H9 (cell line): ENCODE results near the gene CAMK2B. TPM values are rescaled to one million over a fixed set of nuclear protein-coding genes. Genes with fewer than 3 reads are reported as not detected.

ENCODE experiments used
- DNase-seq: peaks from one replicate; pipeline ENCODE4 v3.0.0-alpha.2; 2017
- H2AFZ ChIP-seq: one replicate; pipeline ENCODE4 v1.6.1; 2013; ENCODE audit warnings: mild to moderate bottlenecking, low read length, control low read depth, moderate library complexity
- H2AK5ac ChIP-seq: 2 replicates; pipeline ENCODE4 v1.6.1; 2013; ENCODE audit warnings: low read length, control low read depth, mixed read lengths; ENCODE audit not compliant: insufficient read length
- H2BK120ac ChIP-seq: one replicate; pipeline ENCODE4 v1.6.1; 2013; ENCODE audit warnings: low read depth, mild to moderate bottlenecking, low read length, control low read depth, inconsistent platforms; ENCODE audit not compliant: poor library complexity, severe bottlenecking
- H2BK12ac ChIP-seq: 2 replicates; pipeline ENCODE4 v1.6.1; 2013; ENCODE audit warnings: low read length, control low read depth, mixed read lengths, low read depth; ENCODE audit not compliant: insufficient read length
- H2BK15ac ChIP-seq: 2 replicates; pipeline ENCODE4 v1.6.1; 2013; ENCODE audit warnings: low read depth, low read length, control low read depth
- H2BK20ac ChIP-seq: one replicate; pipeline ENCODE4 v1.6.1; 2013; ENCODE audit warnings: low read depth, mild to moderate bottlenecking, low read length, control low read depth, inconsistent platforms; ENCODE audit not compliant: poor library complexity, severe bottlenecking
- H2BK5ac ChIP-seq: 2 replicates; pipeline ENCODE4 v1.6.1; 2013; ENCODE audit warnings: low read length, control low read depth, mixed read lengths; ENCODE audit not compliant: insufficient read length
- H3K14ac ChIP-seq: 2 replicates; pipeline ENCODE4 v1.6.1; 2013; ENCODE audit warnings: low read length, control low read depth; ENCODE audit not compliant: insufficient read depth
- H3K18ac ChIP-seq: 2 replicates; pipeline ENCODE4 v1.6.1; 2013; ENCODE audit warnings: low read depth, mild to moderate bottlenecking, mixed read lengths, low read length, control low read depth; ENCODE audit not compliant: insufficient read length
- H3K23ac ChIP-seq: 2 replicates; pipeline ENCODE4 v1.6.1; 2013; ENCODE audit warnings: low read length, control low read depth, mixed read lengths, low read depth; ENCODE audit not compliant: insufficient read length
- H3K23me2 ChIP-seq: 2 replicates; pipeline ENCODE4 v1.6.1; 2013; ENCODE audit warnings: low read depth, mild to moderate bottlenecking, mixed read lengths, low read length, control low read depth; ENCODE audit not compliant: insufficient read length, poor library complexity, severe bottlenecking
- H3K27ac ChIP-seq: 2 replicates; pipeline ENCODE4 v1.5.1; 2013; ENCODE audit warnings: low read length, control low read depth, mixed read lengths, low read depth; ENCODE audit not compliant: insufficient read length
- H3K27me3 ChIP-seq: 2 replicates; pipeline ENCODE4 v1.6.1; 2013; ENCODE audit warnings: low read length, control low read depth, inconsistent platforms; ENCODE audit not compliant: insufficient read depth
- H3K4ac ChIP-seq: 2 replicates; pipeline ENCODE4 v1.6.1; 2013; ENCODE audit warnings: low read depth, mild to moderate bottlenecking, control low read depth, inconsistent platforms, low read length, moderate library complexity
- H3K4me1 ChIP-seq: 2 replicates; pipeline ENCODE4 v1.6.1; 2013; ENCODE audit warnings: low read length, control low read depth, inconsistent platforms; ENCODE audit not compliant: insufficient read depth
- H3K4me2 ChIP-seq: 2 replicates; pipeline ENCODE4 v1.6.1; 2013; ENCODE audit warnings: low read length, control low read depth, mixed read lengths; ENCODE audit not compliant: insufficient read length, insufficient read depth
- H3K56ac ChIP-seq: 2 replicates; pipeline ENCODE4 v1.6.1; 2013; ENCODE audit warnings: low read depth, mild to moderate bottlenecking, mixed read lengths, low read length, control low read depth; ENCODE audit not compliant: insufficient read length
- H3K79me1 ChIP-seq: 2 replicates; pipeline ENCODE4 v1.6.1; 2013; ENCODE audit warnings: low read depth, mild to moderate bottlenecking, moderate library complexity, low read length, control low read depth, inconsistent platforms; ENCODE audit not compliant: insufficient read depth, poor library complexity, severe bottlenecking
- H3K79me2 ChIP-seq: 2 replicates; pipeline ENCODE4 v1.6.1; 2013; ENCODE audit warnings: low read length, control low read depth, inconsistent platforms; ENCODE audit not compliant: insufficient read depth
- H3K9ac ChIP-seq: 2 replicates; pipeline ENCODE4 v1.6.1; 2013; ENCODE audit warnings: low read length, control low read depth, mixed read lengths; ENCODE audit not compliant: insufficient read length; ENCODE audit errors: extremely low read depth
- H3K9me3 ChIP-seq: one replicate; pipeline ENCODE4 v1.6.1; 2013; ENCODE audit warnings: low read depth, low read length, inconsistent platforms; ENCODE audit not compliant: control insufficient read depth
- H3T11ph ChIP-seq: one replicate; pipeline ENCODE4 v1.6.1; 2013; ENCODE audit warnings: mild to moderate bottlenecking, low read length, control low read depth, inconsistent platforms
- H4K20me1 ChIP-seq: one replicate; pipeline ENCODE4 v1.6.1; 2013; ENCODE audit not compliant: control insufficient read depth, insufficient read length, insufficient read depth
- H4K5ac ChIP-seq: 2 replicates; pipeline ENCODE4 v1.6.1; 2013; ENCODE audit warnings: low read depth, mild to moderate bottlenecking, mixed read lengths, low read length, control low read depth; ENCODE audit not compliant: insufficient read length
- H4K8ac ChIP-seq: replicated peaks from 2 replicates; pipeline ENCODE4 v1.6.1; 2013; ENCODE audit warnings: low read length, control low read depth, mixed read lengths, low read depth; ENCODE audit not compliant: insufficient read length
- H4K91ac ChIP-seq: 2 replicates; pipeline ENCODE4 v1.6.1; 2013; ENCODE audit warnings: low read depth, mild to moderate bottlenecking, moderate library complexity, mixed read lengths, low read length, control low read depth; ENCODE audit not compliant: insufficient read length
- H3K27ac Mint-ChIP-seq, 3 experiments: 2 replicates in 2 of 3; 3 replicates in 1 of 3; pipeline ENCODE4 v1.8.0; 2020 to 2021; ENCODE audit warnings: mixed read lengths in 3 of 3, mild to moderate bottlenecking in 1 of 3, moderate library complexity in 1 of 3
- H3K27me3 Mint-ChIP-seq: 2 replicates; pipeline ENCODE4 v1.8.0; 2021; ENCODE audit warnings: low read depth, mild to moderate bottlenecking, moderate library complexity, mixed read lengths
- H3K36me3 Mint-ChIP-seq, 3 experiments: 2 replicates in 2 of 3; 3 replicates in 1 of 3; pipeline ENCODE4 v1.8.0; 2020 to 2021; ENCODE audit warnings: low read depth in 3 of 3, mixed read lengths in 3 of 3; ENCODE audit not compliant: insufficient read depth in 1 of 3
- H3K4me1 Mint-ChIP-seq, 2 experiments: 2 replicates each; pipeline ENCODE4 v1.8.0; 2020; ENCODE audit warnings: mixed read lengths in 2 of 2
- H3K4me3 Mint-ChIP-seq, 2 experiments: 2 replicates in 1 of 2; 3 replicates in 1 of 2; pipeline ENCODE4 v1.8.0; 2020 to 2021; ENCODE audit warnings: mild to moderate bottlenecking in 2 of 2, mixed read lengths in 2 of 2, moderate library complexity in 1 of 2
- H3K9me3 Mint-ChIP-seq, 2 experiments: 2 replicates in 1 of 2; 3 replicates in 1 of 2; pipeline ENCODE4 v1.8.0; 2020; ENCODE audit warnings: mild to moderate bottlenecking in 2 of 2, mixed read lengths in 2 of 2, moderate library complexity in 1 of 2
- CTCF ChIP-seq: fragments of 200-600 bp; sonication (generic); conservative IDR thresholded peaks from 3 replicates; pipeline ENCODE4 v1.8.0; 2021; ENCODE audit warnings: antibody characterized with exemption, mild to moderate bottlenecking
- WGBS: extraction: QIAGEN DNeasy Blood & Tissue Kit; methylation state at CpG from one replicate; pipeline ENCODE4 v1.1.7; 2013; ENCODE audit warnings: missing lambda C conversion rate, low lambda C conversion rate, mixed read lengths; ENCODE audit not compliant: insufficient read length; ENCODE audit errors: extremely low coverage; 5-methylcytosine and 5-hydroxymethylcytosine counted together
- total RNA-seq: library from RNA; stranded (reverse); gene quantifications from 2 replicates; pipeline ENCODE4 v1.2.1, GENCODE V29; 2021

The CAMK2B gene
- total RNA-seq, 1 experiment from 2014 or later: 0.17 TPM

DNA sequence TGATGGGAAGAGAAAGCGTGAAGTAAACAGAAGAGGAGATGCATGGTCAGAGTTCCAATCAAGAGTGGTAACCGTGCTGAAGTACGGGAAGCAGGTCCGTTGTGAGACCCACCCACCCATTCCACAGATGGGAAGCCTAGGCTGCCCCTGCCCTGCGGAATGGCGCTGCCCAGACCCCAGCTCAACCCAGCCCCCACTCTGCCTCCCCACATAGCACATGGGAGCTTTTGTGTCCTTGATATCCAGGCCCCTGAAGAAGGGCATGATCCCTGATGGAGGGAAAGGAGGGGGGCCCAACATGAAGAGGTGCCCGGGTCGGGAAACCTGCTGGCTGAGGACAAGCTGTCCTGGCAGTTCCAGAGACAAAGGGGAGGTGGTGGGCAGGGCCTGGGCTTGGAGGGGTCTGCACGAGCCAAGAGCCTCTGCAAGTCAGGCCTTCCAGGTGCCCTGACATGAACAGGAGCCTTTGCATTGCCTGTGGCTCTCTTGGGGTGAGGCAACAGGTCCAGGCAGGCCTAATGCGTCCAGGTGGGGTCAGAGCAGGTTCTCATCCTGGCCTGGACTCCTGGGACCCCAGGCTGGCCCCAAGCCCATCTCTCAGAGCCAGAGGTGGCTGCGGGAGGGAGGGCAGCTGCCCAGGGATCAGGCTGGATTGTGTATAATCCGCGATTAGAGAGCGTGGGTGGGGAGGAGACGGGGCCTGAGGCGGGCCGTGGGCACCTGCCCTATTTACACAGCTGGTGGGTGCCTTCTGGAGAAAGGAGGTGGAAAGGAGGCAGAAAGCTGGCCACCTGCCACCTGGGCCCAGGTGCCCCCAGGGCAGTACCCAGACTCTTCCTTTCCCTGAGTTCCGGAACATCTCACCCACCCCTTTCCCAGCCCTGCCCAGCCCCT is 101.1 kb downstream of the CAMK2B start:
- DNase-seq: no peak
- 100% methylated on average over 1 of the region's 18 CpGs for WGBS
- H3K4me3 Mint-ChIP-seq: no peak overlapping the region
- no peak overlapping the region for H2BK20ac ChIP-seq
- H3K18ac ChIP-seq: no peak overlapping the region
- no peaks in the 10 kb centered on the region; the same call in 1 of the 2 replicates for H3K4me1 ChIP-seq
- no peak overlapping the region for H2BK12ac ChIP-seq
- no peak overlapping the region for H2BK120ac ChIP-seq
- no peak overlapping the region for H3K27ac ChIP-seq
- H3K4ac ChIP-seq: no peak overlapping the region
- H3K79me1 ChIP-seq: no peaks in the 10 kb centered on the region
- H3K9me3 Mint-ChIP-seq: no peaks in the 10 kb centered on the region
- H3K9ac ChIP-seq: no peak overlapping the region
- H4K8ac ChIP-seq: no peak overlapping the region
- TF ChIP-seq CTCF: no peak
- H2AFZ ChIP-seq: no peak overlapping the region
- H2BK15ac ChIP-seq: no peak overlapping the region
- H3K27me3 ChIP-seq: no peaks in the 10 kb centered on the region
- H3K56ac ChIP-seq: no peak overlapping the region
- no peak overlapping the region for H2AK5ac ChIP-seq
- H3K23me2 ChIP-seq: no peaks in the 10 kb centered on the region
- H4K20me1 ChIP-seq: no peaks in the 10 kb centered on the region
- no peak overlapping the region for H4K5ac ChIP-seq
- no peak overlapping the region for H3T11ph ChIP-seq
- no peaks in the 10 kb centered on the region for H3K9me3 ChIP-seq
- no peak overlapping the region for H2BK5ac ChIP-seq
- no peaks in the 10 kb centered on the region for H3K36me3 Mint-ChIP-seq
- no peaks in the 10 kb centered on the region for H3K79me2 ChIP-seq
- no peak overlapping the region for H3K4me2 ChIP-seq
- no peak overlapping the region; the same call in 1 of the 2 replicates for H3K14ac ChIP-seq
- H3K27ac Mint-ChIP-seq: no peak overlapping the region
- peaks cover 15 to 28% of the 10 kb centered on the region in 2 experiments for H3K4me1 Mint-ChIP-seq
- no peaks in the 10 kb centered on the region; the same call in 1 of the 2 replicates for H3K27me3 Mint-ChIP-seq
- no peak overlapping the region for H3K23ac ChIP-seq
- H4K91ac ChIP-seq: no peak overlapping the region
